NK-92 treated with Interleukin-12 subunit alpha and Interleukin-12 subunit beta, amount 100 ng/mL, for 24 hours (cell line): ENCODE data around the gene WFIKKN1.
"Not testable (repeated sequence)": the region's sequence is repeated elsewhere in the genome, so short reads cannot be mapped to it uniquely, and the experiment has no call there.

Experiments
- DNase-seq: peaks from one replicate; lab custom pipeline; 2025; lab: John Stamatoyannopoulos, UW

The WFIKKN1 gene

DNA sequence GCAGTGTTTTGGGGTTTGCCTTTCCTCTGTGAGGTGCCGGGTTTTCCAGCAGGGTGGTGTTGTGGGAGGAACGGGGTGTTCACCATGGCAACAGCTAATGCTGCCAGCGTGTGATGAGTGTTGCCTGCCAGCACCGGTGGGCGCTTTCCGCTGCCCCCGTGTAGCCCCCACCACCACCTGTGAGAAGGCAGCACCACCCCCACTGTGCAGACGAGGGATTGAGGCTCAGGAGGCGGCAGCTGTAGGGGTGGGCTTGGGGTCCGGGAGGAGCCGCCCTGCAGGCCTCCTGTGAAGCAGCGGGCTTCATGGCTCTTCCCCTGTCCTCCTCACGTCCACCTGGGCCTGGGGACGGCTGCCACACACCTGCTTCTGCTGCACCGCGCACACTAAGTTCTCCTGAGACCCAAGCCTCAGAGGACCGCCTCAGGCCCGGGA lies 35.7 kb upstream of the WFIKKN1 start:
- DNase-seq, result no peak

- no peak for DNase-seq
These were observed 34.6 kb upstream of the WFIKKN1 start for GRCh38 chr16:595942-596735.

DNA sequence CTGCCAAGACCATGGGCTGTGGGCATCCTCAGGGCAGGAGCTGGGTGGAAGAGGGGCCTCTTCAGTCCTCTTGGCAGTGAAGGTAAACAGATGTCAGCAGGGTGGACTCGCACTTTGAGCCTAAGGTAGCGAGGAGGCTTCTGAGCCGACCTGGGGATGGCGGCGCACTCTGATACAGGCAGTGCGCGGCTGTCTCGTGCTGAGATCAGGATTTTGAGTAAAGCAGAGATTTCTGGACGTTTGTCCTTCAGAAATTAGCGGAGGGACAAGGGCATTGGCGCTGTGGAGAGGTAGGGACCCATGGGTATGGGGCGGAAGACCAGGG lies 34.1 kb upstream of the WFIKKN1 start:
- no peak for DNase-seq

- DNase-seq, result not testable (repeated sequence)
These were observed 33.1 kb upstream of the WFIKKN1 start for GRCh38 chr16:597655-598054.

GRCh38 chr16:598823-599739 lies 31.7 kb upstream of the WFIKKN1 start:
- no peak for DNase-seq

GRCh38 chr16:600781-601180 lies 30.0 kb upstream of the WFIKKN1 start:
- DNase-seq, result no peak

GRCh38 chr16:603933-604332 lies 26.9 kb upstream of the WFIKKN1 start:
- no peak for DNase-seq

DNA sequence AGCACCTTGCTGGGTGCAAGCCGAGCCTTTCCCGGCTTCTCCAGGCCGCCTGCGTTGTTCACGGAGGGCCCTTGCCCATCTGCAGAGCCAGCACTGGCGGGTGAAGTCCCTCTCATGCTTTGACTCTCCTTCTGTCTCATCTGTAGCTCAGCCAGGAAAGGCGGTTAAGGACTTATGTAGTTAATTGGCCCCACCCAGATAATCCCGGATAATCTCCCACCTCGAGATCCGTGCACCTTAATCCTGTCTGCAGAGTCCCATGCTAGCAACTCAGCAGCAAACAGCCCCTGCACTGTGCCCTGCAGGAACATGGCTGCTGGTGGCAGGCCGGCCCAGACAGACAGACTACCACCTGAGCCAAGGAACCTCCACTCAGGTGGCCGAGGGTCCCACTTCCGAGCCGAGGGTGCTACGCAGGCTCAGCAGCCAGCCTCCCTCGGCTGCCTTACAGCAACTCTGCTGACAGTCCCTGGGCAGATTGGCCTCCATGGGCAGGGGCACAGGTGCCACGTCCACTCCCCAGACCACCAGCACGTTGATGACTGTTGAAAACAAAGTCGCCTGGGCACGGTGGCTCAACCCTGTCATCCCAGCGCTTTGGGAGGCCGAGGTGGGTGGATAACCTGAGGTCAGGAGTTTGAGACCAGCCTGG lies 24.0 kb upstream of the WFIKKN1 start:
- DNase-seq, result no peak

DNA sequence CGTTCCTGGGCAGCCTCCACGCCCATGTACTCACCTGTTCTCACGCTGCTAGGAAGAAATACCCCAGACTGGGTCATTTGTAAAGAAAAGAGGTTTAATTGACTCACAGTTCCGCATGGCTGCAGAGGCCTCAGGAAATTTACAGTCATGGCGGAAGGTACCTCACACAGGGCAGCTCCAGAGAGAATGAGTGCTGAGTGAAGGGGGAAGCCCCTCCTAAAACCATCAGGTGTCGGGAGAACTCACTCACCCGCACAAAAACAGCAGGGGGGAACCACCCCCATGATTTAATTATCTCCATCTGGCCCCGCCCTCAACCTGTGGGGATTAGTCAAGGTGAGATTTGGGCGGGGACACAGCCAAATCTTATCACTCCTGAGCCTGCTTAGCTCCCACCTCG lies 22.8 kb upstream of the WFIKKN1 start:
- DNase-seq, result no peak

- DNase-seq, result no peak
These were observed 21.5 kb upstream of the WFIKKN1 start for GRCh38 chr16:609316-609715.

- no peak for DNase-seq
These were observed 20.8 kb upstream of the WFIKKN1 start for GRCh38 chr16:609984-610383.

DNA sequence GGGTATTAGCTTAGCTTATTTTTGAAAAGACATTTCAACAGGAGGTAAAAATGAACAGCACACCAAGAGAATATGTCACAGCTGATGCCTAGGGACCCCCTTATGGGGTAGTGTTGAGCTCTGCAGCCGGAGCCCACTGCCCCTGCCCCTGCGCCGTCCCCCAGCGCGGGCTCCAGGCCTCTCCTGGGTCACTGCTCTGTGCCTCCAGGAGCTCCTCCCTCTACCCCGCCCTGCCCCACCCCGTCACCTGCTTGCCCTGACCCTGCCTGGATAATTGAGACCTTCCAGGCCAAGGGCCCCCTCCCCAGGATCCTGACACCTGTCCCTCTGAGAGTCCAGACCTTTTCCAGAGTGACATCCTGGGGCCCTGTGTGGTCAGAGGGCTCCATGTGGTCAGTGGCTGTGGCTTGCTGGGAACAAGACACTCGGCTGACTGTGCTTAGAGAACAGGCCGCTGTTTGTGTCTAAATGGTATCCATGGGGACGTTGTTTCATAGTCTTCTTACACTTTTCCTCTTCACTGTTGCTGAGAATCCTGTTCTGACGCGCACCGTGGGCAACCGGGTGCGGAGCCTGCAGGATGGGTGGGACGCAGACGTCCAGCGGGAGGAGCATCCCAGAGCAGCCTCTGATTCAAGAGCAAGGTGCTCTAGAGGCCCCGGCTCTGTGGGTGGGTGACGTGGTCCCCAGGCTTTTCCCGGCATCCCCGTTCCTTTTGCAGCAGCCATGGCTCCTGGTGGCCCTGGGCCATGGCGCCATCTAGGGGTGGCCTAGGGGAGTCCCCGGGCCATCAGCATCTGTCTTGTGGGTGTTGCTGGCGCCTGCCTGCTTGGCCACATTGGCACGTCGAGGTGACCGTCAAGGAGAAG lies 20.0 kb upstream of the WFIKKN1 start:
- no peak for DNase-seq

DNA sequence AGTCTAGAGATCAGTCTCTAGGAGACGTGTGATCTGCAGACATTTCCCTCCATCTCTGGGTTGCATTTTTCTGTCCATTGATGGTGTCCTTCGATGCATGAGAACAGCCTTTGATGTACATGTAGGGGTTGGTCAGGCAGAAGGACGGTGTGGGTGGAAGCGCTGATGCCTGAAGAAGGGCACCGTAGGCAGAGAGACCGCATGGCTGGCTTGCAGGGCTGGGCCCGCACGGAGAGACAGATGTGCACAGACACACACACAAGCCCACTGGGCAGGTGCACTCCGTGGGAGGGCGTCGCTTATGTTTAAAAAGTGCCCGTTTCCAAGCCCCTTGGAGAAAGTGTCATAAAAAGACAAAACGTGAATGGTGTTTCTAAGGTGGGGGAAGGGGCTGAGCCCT lies 15.7 kb upstream of the WFIKKN1 start:
- DNase-seq, result no peak

DNA sequence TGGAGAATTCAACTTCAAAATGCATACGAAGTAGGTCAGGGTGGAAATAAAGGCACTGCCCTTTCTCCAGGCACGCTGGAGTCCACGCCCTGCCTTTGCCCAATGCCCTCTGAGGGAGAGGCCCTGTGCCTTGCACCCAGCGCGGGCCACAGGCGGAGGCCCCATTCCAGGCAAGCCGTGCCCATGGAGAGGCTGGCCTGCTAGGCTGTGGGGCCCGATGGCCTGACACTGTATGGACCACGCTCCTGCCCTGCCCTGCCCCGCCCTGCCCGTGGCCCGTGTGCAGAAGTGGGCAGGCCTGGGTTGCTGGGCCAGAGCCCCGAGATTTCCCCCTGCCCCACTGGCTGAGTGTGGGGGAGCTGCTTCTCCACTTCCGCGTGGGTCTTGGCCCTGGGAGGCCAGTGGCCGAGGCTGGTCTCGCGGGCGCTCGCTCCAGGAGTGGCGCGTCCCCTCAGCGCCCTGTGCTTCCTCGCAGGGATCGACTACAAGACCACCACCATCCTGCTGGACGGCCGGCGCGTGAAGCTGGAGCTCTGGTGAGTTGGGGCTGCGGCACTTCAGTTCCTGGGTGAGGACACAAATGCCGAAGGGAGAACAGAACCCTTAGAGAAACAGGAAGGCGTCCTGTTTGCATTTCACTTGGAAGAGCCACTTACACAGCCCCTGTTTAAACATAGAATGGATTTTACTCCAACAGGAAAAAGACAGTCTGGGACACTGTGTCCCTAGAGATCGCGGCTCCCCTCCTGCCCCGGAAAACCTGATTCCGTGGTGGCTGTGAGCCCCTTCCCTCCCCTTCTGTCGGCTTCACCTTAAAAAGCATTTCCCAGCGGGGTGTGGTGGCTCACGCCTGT lies 13.8 kb upstream of the WFIKKN1 start:
- DNase-seq, result no peak

- DNase-seq, result no peak
These were observed 12.9 kb upstream of the WFIKKN1 start for GRCh38 chr16:617855-618254.

GRCh38 chr16:619476-620100 lies 11.2 kb upstream of the WFIKKN1 start:
- no peak for DNase-seq

DNA sequence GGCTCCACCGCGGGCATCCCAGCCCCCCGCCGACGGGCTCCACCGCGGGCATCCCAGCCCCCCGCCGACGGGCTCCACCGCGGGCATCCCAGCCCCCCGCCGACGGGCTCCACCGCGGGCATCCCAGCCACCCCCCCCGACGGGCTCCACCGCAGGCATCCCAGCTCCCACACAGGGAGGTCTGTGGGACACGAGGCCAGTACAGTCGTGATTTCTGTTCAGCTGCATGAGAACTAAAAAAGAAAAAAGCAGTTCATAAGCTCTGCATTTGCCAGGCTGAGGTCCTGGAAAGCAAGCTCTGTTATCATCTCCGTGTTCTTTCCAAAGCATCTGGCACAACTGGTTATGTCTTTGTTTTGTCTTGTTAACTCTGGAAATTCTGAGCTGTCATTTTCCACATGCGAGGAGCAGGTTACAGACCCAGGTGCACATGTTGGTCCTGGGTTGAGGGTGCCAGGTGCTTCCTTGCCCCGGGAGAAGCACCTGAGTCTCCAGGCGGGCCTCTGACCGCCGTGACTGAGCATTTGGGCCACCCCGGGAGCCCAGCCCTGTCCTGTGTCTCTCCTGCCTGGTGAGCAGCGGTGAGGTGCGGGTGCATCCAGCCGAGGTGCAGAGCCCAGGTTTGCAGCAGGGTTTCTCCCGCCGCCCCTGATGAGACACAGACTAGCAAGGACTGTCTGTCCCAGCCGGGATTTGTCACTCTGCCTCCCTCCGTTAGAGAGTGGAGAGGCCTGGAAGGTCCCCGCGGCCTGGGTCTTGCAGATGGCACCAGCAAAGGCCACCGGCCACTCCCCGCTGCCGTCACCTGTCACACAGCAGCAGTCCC lies 9.9 kb upstream of the WFIKKN1 start:
- no peak for DNase-seq

GRCh38 chr16:621526-622105 lies 9.2 kb upstream of the WFIKKN1 start:
- no peak for DNase-seq

DNA sequence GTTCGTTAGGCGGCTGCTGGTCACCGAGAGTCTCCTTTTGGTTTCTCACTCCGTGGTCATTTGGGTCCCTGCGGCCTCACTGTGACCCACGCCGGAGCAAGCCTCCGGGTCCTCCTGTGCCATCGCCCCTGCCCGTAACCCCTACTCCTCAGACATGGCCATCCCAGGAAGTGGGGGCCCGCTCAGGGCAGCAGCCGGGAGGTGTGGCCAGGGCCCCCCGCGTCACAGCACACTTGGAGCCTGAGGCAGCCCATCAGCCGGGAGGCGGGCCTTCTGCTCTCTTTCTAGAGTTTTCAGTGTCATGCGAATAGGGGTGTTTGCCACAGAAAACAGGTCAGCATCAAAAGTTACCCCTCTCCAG lies 7.9 kb upstream of the WFIKKN1 start:
- DNase-seq, result no peak
